D721Med (cell line): ENCODE results near the gene MATK.

Experiments used
- DNase-seq: peaks from one replicate; pipeline ENCODE4 v3.0.0; 2011; ENCODE audit warnings: low spot score; ENCODE audit not compliant: insufficient read length
- FAIRE-seq: peaks from 2 replicates; lab custom pipeline; 2011; peaks lifted over from hg19 to GRCh38; lab: Jason Lieb, UNC
- TF ChIP-seq, protein P1 (sequence below): IDR thresholded peaks from 2 replicates; pipeline ENCODE4 v1.5.1; 2012; ENCODE audit warnings: mild to moderate bottlenecking, control low read depth; ENCODE audit not compliant: insufficient read depth; ENCODE audit errors: missing control alignments

MATK gene

DNA sequence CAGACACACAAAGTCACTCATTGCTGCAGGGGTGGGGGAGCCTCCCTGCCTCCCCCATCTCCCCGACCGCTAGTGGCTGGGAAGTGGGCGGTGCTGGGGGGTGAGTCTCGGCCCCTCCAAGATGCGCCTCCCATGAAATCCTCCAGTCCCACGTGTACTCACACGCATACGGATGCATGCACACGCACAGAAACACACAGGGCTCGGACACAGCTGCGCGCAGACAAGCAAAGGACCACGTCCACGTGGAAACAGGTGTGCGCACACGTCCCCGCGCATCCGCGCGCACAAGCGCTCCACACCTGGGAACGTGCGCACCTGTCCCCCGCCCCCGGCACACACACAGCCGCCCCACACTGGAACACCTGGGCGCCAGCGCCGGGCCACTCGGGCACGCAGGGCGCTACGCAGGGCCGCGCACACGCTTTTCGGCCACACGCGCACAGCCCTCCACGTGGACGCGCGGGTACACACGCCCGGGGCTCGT is 687 bp downstream of the MATK start:
- TF ChIP-seq, protein P1, sequence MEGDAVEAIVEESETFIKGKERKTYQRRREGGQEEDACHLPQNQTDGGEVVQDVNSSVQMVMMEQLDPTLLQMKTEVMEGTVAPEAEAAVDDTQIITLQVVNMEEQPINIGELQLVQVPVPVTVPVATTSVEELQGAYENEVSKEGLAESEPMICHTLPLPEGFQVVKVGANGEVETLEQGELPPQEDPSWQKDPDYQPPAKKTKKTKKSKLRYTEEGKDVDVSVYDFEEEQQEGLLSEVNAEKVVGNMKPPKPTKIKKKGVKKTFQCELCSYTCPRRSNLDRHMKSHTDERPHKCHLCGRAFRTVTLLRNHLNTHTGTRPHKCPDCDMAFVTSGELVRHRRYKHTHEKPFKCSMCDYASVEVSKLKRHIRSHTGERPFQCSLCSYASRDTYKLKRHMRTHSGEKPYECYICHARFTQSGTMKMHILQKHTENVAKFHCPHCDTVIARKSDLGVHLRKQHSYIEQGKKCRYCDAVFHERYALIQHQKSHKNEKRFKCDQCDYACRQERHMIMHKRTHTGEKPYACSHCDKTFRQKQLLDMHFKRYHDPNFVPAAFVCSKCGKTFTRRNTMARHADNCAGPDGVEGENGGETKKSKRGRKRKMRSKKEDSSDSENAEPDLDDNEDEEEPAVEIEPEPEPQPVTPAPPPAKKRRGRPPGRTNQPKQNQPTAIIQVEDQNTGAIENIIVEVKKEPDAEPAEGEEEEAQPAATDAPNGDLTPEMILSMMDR = no peak
- FAIRE-seq = no peak
- DNase-seq = no peak

DNA sequence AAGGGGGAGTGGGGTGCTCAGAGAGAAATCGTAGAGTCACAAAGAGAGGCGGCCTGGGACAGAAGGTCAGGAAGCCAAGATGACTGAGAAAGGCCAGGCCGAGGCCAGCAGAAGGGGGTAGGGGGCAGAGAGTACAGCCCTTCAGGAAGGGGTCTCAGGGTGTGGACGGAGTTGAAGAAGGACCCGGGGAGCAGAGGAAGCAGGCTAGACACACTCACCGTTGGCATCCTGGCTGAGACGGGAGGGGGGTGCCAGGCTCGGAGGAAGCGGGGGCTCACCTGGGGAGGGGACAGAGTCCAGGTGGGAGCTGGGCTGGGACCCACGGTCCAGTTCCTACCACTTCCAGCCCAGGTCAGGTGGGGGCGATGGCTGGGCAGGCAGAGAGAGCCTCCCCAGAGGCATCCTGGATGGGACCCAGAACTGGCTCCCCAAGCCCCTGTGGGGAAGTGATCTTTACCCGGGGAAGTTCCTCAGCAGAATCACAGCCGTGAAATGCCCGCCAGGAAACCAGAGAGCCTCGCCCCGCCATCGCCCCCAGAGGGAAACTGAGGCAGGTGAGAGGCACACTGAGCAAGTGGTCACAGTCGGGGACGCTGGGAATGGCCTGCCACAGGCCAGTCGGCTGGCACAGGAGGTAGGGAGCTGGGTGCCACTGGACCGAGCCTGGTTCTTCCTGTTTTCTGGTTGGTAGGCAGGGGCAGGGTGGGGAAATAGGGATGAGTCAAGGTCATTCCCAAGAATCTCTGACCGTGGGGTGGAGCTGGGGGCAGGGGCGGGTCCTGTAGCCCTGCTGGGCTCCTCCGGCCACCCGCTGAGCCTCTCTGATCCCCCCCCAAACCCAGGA is 1.4 kb downstream of the MATK start:
- TF ChIP-seq, protein P1 = no peak
- FAIRE-seq (no peak), DNase-seq (no peak)

DNA sequence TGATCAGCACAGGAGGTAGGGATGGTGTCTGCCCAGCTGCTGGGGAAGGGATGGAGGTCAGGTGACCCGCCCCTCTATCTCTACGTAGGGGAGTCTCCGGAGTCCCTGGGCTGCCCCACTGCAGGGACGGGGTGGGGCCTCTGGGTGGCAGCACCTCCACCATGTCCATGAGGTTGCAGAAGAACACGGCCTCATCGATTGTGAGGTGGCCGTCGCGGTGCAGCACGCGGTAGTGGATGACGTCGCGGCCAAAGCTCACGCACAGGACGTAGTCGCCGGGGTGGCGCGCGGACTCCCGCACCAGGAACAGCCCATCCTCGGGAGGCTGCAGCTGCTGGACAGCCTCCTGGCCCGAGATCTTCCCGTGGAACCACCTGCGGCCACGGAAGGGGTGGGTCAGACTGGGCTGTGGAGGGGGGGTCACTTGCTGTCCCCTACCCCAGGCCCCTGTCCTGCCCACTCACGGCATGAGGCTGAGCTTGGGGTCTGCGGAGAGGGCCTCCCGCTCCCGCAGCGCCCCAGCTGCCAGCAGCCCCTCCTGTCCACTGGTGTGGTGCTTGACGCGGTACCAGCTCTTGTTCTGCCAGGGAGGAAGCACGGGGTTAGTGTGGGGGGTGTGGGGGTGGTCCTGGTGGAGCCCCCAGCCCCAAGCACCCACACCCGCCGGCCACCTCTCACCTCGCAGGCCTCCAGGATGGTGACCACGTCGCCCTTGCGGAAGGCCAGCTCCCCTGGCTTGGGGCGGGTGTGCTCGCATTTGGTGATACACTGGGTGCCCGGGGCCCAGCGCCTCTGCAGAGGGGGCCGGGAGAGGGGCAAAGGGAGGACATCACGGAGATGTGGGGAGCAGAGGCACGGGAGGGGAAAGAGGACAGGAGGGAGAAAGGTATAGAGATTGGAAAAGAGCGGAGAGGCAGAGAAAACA is 2.3 kb downstream of the MATK start:
- no peak for FAIRE-seq
- DNase-seq = no peak
- TF ChIP-seq, protein P1 = peak; percentile 7

DNA sequence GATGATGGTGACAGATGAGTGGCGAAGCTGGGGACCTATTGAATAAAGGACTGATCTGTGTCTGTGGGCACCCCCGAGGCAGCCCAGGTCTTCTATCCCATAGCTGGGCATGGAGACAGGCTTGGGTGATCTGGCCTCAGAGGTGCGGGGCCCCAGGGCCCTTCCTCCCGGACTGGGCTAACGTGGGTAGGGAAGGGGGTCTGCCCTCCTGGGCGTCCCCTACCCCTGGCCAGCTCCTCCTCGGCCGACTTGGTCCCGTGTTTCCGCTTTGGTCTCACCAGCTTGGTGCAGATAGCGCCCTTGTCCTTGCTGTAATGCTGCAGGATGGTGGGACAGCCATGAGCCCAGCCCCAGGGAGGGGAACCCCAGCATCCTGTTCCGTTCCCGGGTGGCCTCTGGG is 3.3 kb downstream of the MATK start:
- DNase-seq (no peak), FAIRE-seq (no peak)
- TF ChIP-seq, protein P1 = no peak

DNA sequence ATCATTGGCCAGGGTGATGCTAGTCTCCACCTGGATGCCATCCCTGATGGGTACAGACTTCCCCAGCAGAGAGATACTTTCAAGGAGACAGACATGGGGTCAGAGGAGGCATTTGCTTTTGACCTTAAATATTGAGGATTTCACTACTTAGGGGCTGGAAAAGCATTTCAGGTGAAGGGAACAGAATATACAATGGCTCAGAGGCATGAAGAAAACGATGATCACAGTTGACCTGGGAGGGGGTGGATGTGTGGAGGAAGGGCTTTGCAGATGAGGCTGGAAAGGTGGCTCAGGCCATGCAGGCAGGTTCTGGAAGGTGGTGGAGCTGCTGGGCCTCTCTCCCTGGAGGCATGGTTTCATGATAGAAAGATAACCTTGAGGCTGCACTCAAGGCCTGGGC is 3.9 kb downstream of the MATK start:
- FAIRE-seq (no peak), DNase-seq (no peak)
- TF ChIP-seq, protein P1 = no peak

DNA sequence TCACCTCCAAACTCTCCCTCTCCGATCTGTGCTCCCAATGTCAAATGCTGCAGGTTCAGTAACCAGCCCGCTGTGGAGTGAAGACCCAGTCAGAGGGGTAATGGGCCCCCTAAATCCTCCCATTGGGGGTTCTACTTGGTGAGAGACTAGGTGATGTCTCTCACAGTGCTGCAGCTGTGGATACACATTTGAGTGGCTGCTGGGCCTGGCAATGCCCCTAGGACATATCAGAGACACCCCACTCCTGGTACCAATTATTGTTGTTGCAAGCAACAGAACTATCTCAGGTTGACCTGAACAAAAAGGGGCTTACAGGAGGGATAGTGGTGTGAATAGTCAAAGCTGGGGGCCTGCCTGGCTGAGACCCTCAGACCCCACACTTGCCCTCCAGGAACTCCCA is 4.6 kb downstream of the MATK start:
- DNase-seq (no peak), FAIRE-seq (no peak)
- TF ChIP-seq, protein P1 = no peak
